Osteocyte (in vitro differentiated cells): Measurements from ENCODE around the gene ROBO2. TPM values are rescaled to one million over a fixed set of nuclear protein-coding genes. Genes with fewer than 3 reads are reported as not detected.

ENCODE experiments used
- DNase-seq: peaks from one replicate; pipeline ENCODE4 v3.0.0; 2021; ENCODE audit warnings: mixed read lengths; ENCODE audit not compliant: unreplicated experiment; ENCODE audit errors: extremely low spot score
- H3K27ac Mint-ChIP-seq: one replicate; pipeline ENCODE4 v1.8.0; 2021; ENCODE audit warnings: mild to moderate bottlenecking, mixed read lengths; ENCODE audit not compliant: unreplicated experiment
- H3K27me3 Mint-ChIP-seq: one replicate; pipeline ENCODE4 v1.8.0; 2021; ENCODE audit warnings: mixed read lengths; ENCODE audit not compliant: unreplicated experiment
- H3K36me3 Mint-ChIP-seq: one replicate; pipeline ENCODE4 v1.8.0; 2021; ENCODE audit warnings: mixed read lengths; ENCODE audit not compliant: unreplicated experiment
- H3K4me1 Mint-ChIP-seq: one replicate; pipeline ENCODE4 v1.8.0; 2021; ENCODE audit warnings: mixed read lengths; ENCODE audit not compliant: unreplicated experiment
- H3K4me3 Mint-ChIP-seq: one replicate; pipeline ENCODE4 v1.8.0; 2021; ENCODE audit warnings: mild to moderate bottlenecking, moderate library complexity, mixed read lengths; ENCODE audit not compliant: unreplicated experiment
- H3K9me3 Mint-ChIP-seq: one replicate; pipeline ENCODE4 v1.8.0; 2021; ENCODE audit warnings: mixed read lengths; ENCODE audit not compliant: unreplicated experiment
- total RNA-seq: library from RNA; stranded (reverse); gene quantifications from 2 replicates; pipeline ENCODE4 v1.2.1, GENCODE V29; 2021
- TF ChIP-seq, protein P1 (sequence below): fragments of 200-600 bp; sonication (generic); IDR thresholded peaks from 2 replicates; pipeline ENCODE4 v1.5.0; 2021; ENCODE audit warnings: antibody characterized with exemption, mild to moderate bottlenecking, moderate library complexity

The ROBO2 gene
- total RNA-seq, 1 donor from 2014 or later = 18.4 TPM

DNA sequence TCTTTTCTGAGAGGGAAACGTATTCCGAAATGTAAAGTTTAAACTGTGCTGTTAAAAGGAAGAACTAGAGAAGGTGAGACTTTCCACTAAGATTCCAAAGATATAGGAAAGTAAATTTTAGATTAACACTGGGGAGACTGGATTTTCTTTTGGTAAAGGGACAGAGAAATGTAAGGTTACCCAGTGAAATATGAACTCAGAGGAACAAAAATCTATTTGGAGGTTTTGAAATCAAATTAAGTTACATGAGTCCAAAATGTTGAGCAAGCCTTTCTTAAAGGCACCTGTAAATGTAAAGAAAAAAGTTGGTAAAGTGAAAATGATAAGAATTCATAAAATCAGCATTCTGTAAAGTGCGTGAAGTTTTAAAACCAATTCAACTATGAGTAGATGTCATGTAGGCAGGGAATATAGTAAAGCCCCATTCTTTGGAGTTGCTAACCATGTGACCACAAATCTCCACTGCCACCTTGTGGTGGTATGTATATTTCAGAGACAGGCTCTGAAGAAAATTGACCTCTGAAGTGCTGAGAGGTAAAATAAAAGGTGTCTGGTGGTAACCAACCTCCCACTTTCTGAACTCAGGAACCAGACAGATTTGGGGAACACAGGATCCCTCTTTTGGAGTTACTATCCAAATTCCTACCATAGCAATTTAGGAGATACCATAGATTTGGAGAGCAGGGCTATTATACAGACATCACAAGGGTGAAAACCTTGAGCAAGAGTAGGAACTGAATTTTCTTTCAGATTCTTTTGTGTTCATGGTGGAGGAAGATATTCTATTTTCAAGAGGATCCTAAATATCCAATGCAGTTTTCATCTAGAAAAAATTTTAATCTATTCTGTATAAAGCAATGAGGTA is 215.3 kb downstream of the ROBO2 start:
- TF ChIP-seq, protein P1, sequence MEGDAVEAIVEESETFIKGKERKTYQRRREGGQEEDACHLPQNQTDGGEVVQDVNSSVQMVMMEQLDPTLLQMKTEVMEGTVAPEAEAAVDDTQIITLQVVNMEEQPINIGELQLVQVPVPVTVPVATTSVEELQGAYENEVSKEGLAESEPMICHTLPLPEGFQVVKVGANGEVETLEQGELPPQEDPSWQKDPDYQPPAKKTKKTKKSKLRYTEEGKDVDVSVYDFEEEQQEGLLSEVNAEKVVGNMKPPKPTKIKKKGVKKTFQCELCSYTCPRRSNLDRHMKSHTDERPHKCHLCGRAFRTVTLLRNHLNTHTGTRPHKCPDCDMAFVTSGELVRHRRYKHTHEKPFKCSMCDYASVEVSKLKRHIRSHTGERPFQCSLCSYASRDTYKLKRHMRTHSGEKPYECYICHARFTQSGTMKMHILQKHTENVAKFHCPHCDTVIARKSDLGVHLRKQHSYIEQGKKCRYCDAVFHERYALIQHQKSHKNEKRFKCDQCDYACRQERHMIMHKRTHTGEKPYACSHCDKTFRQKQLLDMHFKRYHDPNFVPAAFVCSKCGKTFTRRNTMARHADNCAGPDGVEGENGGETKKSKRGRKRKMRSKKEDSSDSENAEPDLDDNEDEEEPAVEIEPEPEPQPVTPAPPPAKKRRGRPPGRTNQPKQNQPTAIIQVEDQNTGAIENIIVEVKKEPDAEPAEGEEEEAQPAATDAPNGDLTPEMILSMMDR = peak; percentile 86
- H3K27ac Mint-ChIP-seq = no peak overlapping the region
- H3K36me3 Mint-ChIP-seq = peaks cover 5% of the 10 kb centered on the region

DNA sequence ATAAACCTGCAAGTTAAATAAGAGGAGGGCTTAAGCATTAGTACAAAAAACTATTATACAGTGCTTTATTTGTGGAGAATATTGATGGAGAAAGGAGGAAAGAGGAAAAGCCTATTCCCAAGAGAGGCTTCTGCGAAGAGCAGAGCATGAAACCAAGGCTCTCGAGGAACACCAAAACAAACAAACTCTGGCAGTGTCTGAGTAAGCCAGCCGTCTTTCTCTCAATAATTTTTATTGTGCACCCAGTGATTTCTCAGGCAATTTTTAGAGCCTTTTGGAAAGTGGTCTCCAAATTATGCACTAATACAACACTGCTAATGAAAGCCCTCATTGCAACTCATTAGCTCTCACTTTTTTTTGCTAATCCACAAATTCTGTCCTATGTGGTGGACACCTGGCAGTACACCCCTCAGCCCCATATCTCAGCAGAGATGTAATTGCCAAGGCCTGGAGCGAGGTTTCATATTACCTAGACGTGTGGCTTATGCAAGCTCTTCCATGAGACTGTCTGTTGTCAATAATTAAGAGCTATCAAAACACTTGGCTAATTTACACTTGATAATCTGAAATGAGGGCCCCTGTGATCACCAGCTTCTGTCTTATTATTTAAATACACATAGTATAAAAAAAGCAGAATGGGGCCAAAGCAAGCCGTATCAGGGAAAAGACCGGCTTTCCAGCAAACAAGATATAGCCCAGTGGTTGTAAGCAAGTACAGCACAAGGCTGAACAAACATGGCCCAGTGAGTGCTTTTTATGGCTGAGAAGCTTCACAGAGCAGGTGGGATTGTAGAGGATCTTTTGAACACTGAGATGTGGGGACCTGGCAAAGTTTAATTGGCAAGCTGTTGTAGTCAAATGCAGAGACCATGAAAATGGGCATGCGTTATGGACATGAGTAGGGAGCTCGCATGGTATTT is 216.9 kb downstream of the ROBO2 start:
- peaks cover 5% of the 10 kb centered on the region for H3K9me3 Mint-ChIP-seq
- H3K27me3 Mint-ChIP-seq = no peaks in the 10 kb centered on the region
- H3K36me3 Mint-ChIP-seq = peaks cover 5% of the 10 kb centered on the region
- no peak overlapping the region for H3K27ac Mint-ChIP-seq
- no peak overlapping the region for H3K4me3 Mint-ChIP-seq
- no peak for DNase-seq
- peaks cover 8% of the 10 kb centered on the region for H3K4me1 Mint-ChIP-seq
- TF ChIP-seq, protein P1 = no peak

More for the DNA sequence above, 215.3 kb downstream of the ROBO2 start:
- no peak for DNase-seq
- Mint-ChIP-seq H3K27me3 (no peaks in the 10 kb centered on the region), H3K4me3 (no peak overlapping the region), H3K9me3 (peaks cover 5% of the 10 kb centered on the region), H3K4me1 (peaks cover 8% of the 10 kb centered on the region)

DNA sequence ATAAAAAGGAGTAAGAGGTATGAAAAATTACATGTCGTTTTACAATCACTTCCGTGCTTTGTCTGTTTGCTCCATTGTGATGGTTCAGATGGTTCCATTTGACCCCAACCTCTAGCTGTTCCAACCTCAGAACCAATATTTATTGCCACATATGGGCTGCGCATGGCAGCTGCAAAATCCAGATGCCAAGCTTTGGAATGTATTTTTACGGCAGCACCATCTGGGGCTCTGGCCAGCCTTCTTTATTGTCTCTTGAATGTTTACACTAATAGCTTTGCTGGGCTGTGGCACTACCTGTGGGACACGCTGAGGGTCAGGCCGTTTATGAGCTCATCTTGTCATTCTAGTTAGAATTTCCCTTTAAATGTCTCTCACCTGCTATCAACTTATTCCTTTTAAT is 219.8 kb downstream of the ROBO2 start:
- Mint-ChIP-seq H3K27ac (no peak overlapping the region), H3K27me3 (no peaks in the 10 kb centered on the region), H3K9me3 (peaks cover 5% of the 10 kb centered on the region), H3K4me3 (no peak overlapping the region), H3K4me1 (peaks cover 8% of the 10 kb centered on the region), H3K36me3 (peaks cover 5% of the 10 kb centered on the region)
- DNase-seq = no peak
- TF ChIP-seq, protein P1 = no peak

DNA sequence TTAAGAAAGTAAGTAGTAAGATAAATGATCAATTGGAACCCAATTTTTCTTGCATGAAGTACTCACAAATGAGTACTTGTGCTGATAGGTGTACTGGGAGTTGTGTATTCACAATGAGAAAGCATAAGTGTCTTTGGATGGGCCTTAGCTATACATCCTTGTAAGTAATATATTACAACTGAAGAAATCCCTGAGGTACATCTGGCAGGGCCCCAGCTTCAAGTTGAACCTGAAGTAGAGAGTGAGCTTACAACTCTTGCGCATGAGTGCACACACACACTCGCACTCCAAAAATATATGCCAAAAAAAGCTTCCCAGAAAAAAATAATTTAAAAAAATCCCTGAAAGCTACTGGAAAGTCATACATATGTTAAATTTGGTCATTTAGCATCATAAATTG is 222.5 kb downstream of the ROBO2 start:
- H3K4me1 Mint-ChIP-seq = no peaks in the 10 kb centered on the region
- peaks cover 5% of the 10 kb centered on the region for H3K36me3 Mint-ChIP-seq
- TF ChIP-seq, protein P1 = no peak
- no peaks in the 10 kb centered on the region for H3K27me3 Mint-ChIP-seq
- H3K9me3 Mint-ChIP-seq = peaks cover 5% of the 10 kb centered on the region
- no peak overlapping the region for H3K27ac Mint-ChIP-seq
- no peak for DNase-seq
- no peak overlapping the region for H3K4me3 Mint-ChIP-seq

DNA sequence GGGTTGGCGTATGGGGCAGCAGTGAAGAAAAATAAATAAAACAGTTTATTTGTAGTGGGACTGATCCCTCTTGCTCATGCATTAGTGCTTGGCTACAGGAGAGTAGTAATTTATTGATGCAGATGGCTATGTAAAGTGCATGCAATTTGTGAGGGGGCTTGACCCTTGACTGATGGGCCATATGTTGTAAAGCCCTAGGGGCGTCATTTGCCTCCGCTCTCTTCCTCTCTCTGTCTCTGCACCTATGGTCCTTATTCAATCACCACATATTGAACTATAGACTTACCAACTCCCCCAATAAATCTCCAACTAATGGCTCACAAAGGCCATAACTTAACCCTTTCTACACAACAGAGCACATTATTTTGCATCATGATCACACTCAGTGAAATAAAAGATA is 227.7 kb downstream of the ROBO2 start:
- Mint-ChIP-seq H3K4me3 (no peak overlapping the region), H3K27ac (no peak overlapping the region), H3K27me3 (no peaks in the 10 kb centered on the region), H3K4me1 (no peaks in the 10 kb centered on the region), H3K36me3 (no peaks in the 10 kb centered on the region), H3K9me3 (no peaks in the 10 kb centered on the region)
- DNase-seq = no peak
- TF ChIP-seq, protein P1 = no peak
